ENCODE measurements around the gene ROR2.

- TF ChIP-seq POLR2A (IDR thresholded peaks at IDR 0.05) (no peak), CTCF (IDR thresholded peaks at IDR 0.05 in 8 of 11, conservative IDR thresholded peaks at IDR 0.05 in 3 of 11) (no peak), POLR2AphosphoS5 (IDR thresholded peaks at IDR 0.05) (peak in 1 of 3 donors; percentile 8)
Observed at GRCh38 chr9:91896513-91897121, 53.4 kb downstream of the ROR2 start.
